Measurements from ENCODE around the gene HLA-DQB1.
"Not testable (repeated sequence)": the region's sequence is repeated elsewhere in the genome, so short reads cannot be mapped to it uniquely, and the experiment has no call there.

HLA-DQB1 gene

GRCh38 chr6:32642720-32643106 is 23.7 kb downstream of the HLA-DQB1 start:
- no peaks in the 10 kb centered on the region for H3K9me3 ChIP-seq (ENCODE audit: control insufficient read depth, low read length)
- H3K4me3 ChIP-seq (ENCODE audit: insufficient read depth, low read depth, low read length) = no peak overlapping the region
- H3K4me1 ChIP-seq (ENCODE audit: control insufficient read depth, insufficient read depth, low read length) = no peaks in the 10 kb centered on the region
- WGBS, 2 experiments = 79 to 82% methylated on average over 6 of the region's 6 CpGs
- no peak overlapping the region for H3K27ac ChIP-seq (ENCODE audit: insufficient read depth, low read depth, low read length, poor library complexity, severe bottlenecking)
- no peaks in the 10 kb centered on the region for H3K27me3 ChIP-seq (ENCODE audit: control insufficient read depth, insufficient read depth, low read length, poor library complexity, severe bottlenecking)
- H3K36me3 ChIP-seq (ENCODE audit: control insufficient read depth, insufficient read depth, low read length) = no peaks in the 10 kb centered on the region

GRCh38 chr6:32641785-32642719 is 24.4 kb downstream of the HLA-DQB1 start:
- H3K4me1 ChIP-seq (ENCODE audit: control insufficient read depth, insufficient read depth, low read length); H3K27me3 ChIP-seq (ENCODE audit: control insufficient read depth, insufficient read depth, low read length, poor library complexity, severe bottlenecking); H3K4me3 ChIP-seq (ENCODE audit: insufficient read depth, low read depth, low read length); H3K9me3 ChIP-seq (ENCODE audit: control insufficient read depth, low read length); H3K27ac ChIP-seq (ENCODE audit: insufficient read depth, low read depth, low read length, poor library complexity, severe bottlenecking); H3K36me3 ChIP-seq (ENCODE audit: control insufficient read depth, insufficient read depth, low read length): not testable (repeated sequence)
- WGBS, 2 experiments = 76 to 100% methylated on average over 1 of the region's 2 CpGs

- Histone ChIP-seq H3K9me3 (ENCODE audit: control insufficient read depth, low read length) (no peaks in the 10 kb centered on the region), H3K36me3 (ENCODE audit: control insufficient read depth, insufficient read depth, low read length) (no peaks in the 10 kb centered on the region), H3K27ac (ENCODE audit: insufficient read depth, low read depth, low read length, poor library complexity, severe bottlenecking) (no peak overlapping the region), H3K4me1 (ENCODE audit: control insufficient read depth, insufficient read depth, low read length) (no peaks in the 10 kb centered on the region), H3K27me3 (ENCODE audit: control insufficient read depth, insufficient read depth, low read length, poor library complexity, severe bottlenecking) (no peaks in the 10 kb centered on the region), H3K4me3 (ENCODE audit: insufficient read depth, low read depth, low read length) (no peak overlapping the region)
- 82 to 92% methylated on average over 6 of the region's 6 CpGs for WGBS, 2 experiments
These were observed 25.3 kb downstream of the HLA-DQB1 start for GRCh38 chr6:32641122-32641521.

- Histone ChIP-seq H3K36me3 (ENCODE audit: control insufficient read depth, insufficient read depth, low read length) (no peaks in the 10 kb centered on the region), H3K9me3 (ENCODE audit: control insufficient read depth, low read length) (no peaks in the 10 kb centered on the region), H3K27ac (ENCODE audit: insufficient read depth, low read depth, low read length, poor library complexity, severe bottlenecking) (no peak overlapping the region), H3K4me3 (ENCODE audit: insufficient read depth, low read depth, low read length) (no peak overlapping the region), H3K4me1 (ENCODE audit: control insufficient read depth, insufficient read depth, low read length) (no peaks in the 10 kb centered on the region), H3K27me3 (ENCODE audit: control insufficient read depth, insufficient read depth, low read length, poor library complexity, severe bottlenecking) (no peaks in the 10 kb centered on the region)
- WGBS, 2 experiments = 58 to 67% methylated on average over 8 of the region's 8 CpGs
These were observed 26.7 kb downstream of the HLA-DQB1 start for GRCh38 chr6:32639440-32640394.

GRCh38 chr6:32638532-32639219 is 27.8 kb downstream of the HLA-DQB1 start:
- WGBS, 2 experiments = 83 to 89% methylated on average over 8 to 9 of the region's 9 CpGs
- no peak overlapping the region for H3K4me3 ChIP-seq (ENCODE audit: insufficient read depth, low read depth, low read length)
- H3K27ac ChIP-seq (ENCODE audit: insufficient read depth, low read depth, low read length, poor library complexity, severe bottlenecking) = no peak overlapping the region

GRCh38 chr6:32637883-32638282 is 28.6 kb downstream of the HLA-DQB1 start:
- WGBS, 2 experiments = 100% methylated on average over 1 of the region's 3 CpGs; no CpG with 5 or more reads in 1 of the 2 experiments
- H3K9me3 ChIP-seq (ENCODE audit: control insufficient read depth, low read length) = peaks cover 3% of the 10 kb centered on the region
- no peak overlapping the region for H3K27ac ChIP-seq (ENCODE audit: insufficient read depth, low read depth, low read length, poor library complexity, severe bottlenecking)
- H3K36me3 ChIP-seq (ENCODE audit: control insufficient read depth, insufficient read depth, low read length) = no peaks in the 10 kb centered on the region
- H3K4me1 ChIP-seq (ENCODE audit: control insufficient read depth, insufficient read depth, low read length) = no peaks in the 10 kb centered on the region
- H3K27me3 ChIP-seq (ENCODE audit: control insufficient read depth, insufficient read depth, low read length, poor library complexity, severe bottlenecking) = no peaks in the 10 kb centered on the region
- H3K4me3 ChIP-seq (ENCODE audit: insufficient read depth, low read depth, low read length) = no peak overlapping the region

More at GRCh38 chr6:32638532-32639219, 27.8 kb downstream of the HLA-DQB1 start:
- H3K36me3 ChIP-seq (ENCODE audit: control insufficient read depth, insufficient read depth, low read length) = no peaks in the 10 kb centered on the region
- H3K9me3 ChIP-seq (ENCODE audit: control insufficient read depth, low read length) = peaks cover 2% of the 10 kb centered on the region
- H3K27me3 ChIP-seq (ENCODE audit: control insufficient read depth, insufficient read depth, low read length, poor library complexity, severe bottlenecking) = no peaks in the 10 kb centered on the region
- H3K4me1 ChIP-seq (ENCODE audit: control insufficient read depth, insufficient read depth, low read length) = no peaks in the 10 kb centered on the region

- Histone ChIP-seq H3K36me3 (ENCODE audit: control insufficient read depth, insufficient read depth, low read length) (no peaks in the 10 kb centered on the region), H3K4me3 (ENCODE audit: insufficient read depth, low read depth, low read length) (no peak within 1 kb of the TSS), H3K9me3 (ENCODE audit: control insufficient read depth, low read length) (peaks cover 3% of the 10 kb centered on the region), H3K27me3 (ENCODE audit: control insufficient read depth, insufficient read depth, low read length, poor library complexity, severe bottlenecking) (no peaks in the 10 kb centered on the region), H3K27ac (ENCODE audit: insufficient read depth, low read depth, low read length, poor library complexity, severe bottlenecking) (no peak within 1 kb of the TSS), H3K4me1 (ENCODE audit: control insufficient read depth, insufficient read depth, low read length) (no peaks in the 10 kb centered on the region)
- 42 to 50% methylated on average over 3 to 7 of the region's 7 CpGs for WGBS, 2 experiments
These were observed 29.1 kb downstream of the HLA-DQB1 start, which contains the start of gene HLA-DQA1 for GRCh38 chr6:32637219-32637880. Gene HLA-DQA1 (plus strand): TSS chr6:32637406. CDS start chr6:32637459, 53 bp downstream.

GRCh38 chr6:32635526-32636123 is 30.8 kb downstream of the HLA-DQB1 start:
- no peaks in the 10 kb centered on the region for H3K4me1 ChIP-seq (ENCODE audit: control insufficient read depth, insufficient read depth, low read length)
- no peaks in the 10 kb centered on the region for H3K27me3 ChIP-seq (ENCODE audit: control insufficient read depth, insufficient read depth, low read length, poor library complexity, severe bottlenecking)
- no peak overlapping the region for H3K27ac ChIP-seq (ENCODE audit: insufficient read depth, low read depth, low read length, poor library complexity, severe bottlenecking)
- peaks cover 3% of the 10 kb centered on the region for H3K9me3 ChIP-seq (ENCODE audit: control insufficient read depth, low read length)
- WGBS, 2 experiments = 69 to 71% methylated on average over 2 of the region's 2 CpGs
- no peak overlapping the region for H3K4me3 ChIP-seq (ENCODE audit: insufficient read depth, low read depth, low read length)
- no peaks in the 10 kb centered on the region for H3K36me3 ChIP-seq (ENCODE audit: control insufficient read depth, insufficient read depth, low read length)

- H3K4me1 ChIP-seq (ENCODE audit: control insufficient read depth, insufficient read depth, low read length); H3K4me3 ChIP-seq (ENCODE audit: insufficient read depth, low read depth, low read length); H3K9me3 ChIP-seq (ENCODE audit: control insufficient read depth, low read length); H3K36me3 ChIP-seq (ENCODE audit: control insufficient read depth, insufficient read depth, low read length); H3K27me3 ChIP-seq (ENCODE audit: control insufficient read depth, insufficient read depth, low read length, poor library complexity, severe bottlenecking); H3K27ac ChIP-seq (ENCODE audit: insufficient read depth, low read depth, low read length, poor library complexity, severe bottlenecking): not testable (repeated sequence)
- WGBS, 2 experiments = 87 to 95% methylated on average over 13 of the region's 13 CpGs
These were observed 36.7 kb downstream of the HLA-DQB1 start for GRCh38 chr6:32629793-32630192.
